Measurements from ENCODE around the gene TMEM154. TPM values are rescaled to one million over a fixed set of nuclear protein-coding genes. Genes with fewer than 3 reads are reported as not detected.
A peak's percentile ranks its signal among the peaks of the same experiment; 100 is the strongest.

TMEM154 gene
- total RNA-seq, 2 experiments from 2014 or later: 13.6 to 16.7 TPM

GRCh38 chr4:152591396-152591795 is 88.4 kb downstream of the TMEM154 start:
- intact Hi-C loops (cut with DNase I, micrococcal nuclease): no loop called here
- Histone ChIP-seq H3K4me1 (ENCODE audit: insufficient read depth, low read length) (peaks cover 8% of the 10 kb centered on the region), H3K9me3 (ENCODE audit: control insufficient read depth in 1 of 2, insufficient read depth in 1 of 2, low read length in 2 of 2) (peaks cover 0 to 5% of the 10 kb centered on the region in 2 experiments), H3K36me3 (ENCODE audit: insufficient read depth, low read length) (no peaks in the 10 kb centered on the region), H3K4me3 (ENCODE audit: low read length) (no peak overlapping the region), H3K27ac (ENCODE audit: low read depth in 1 of 2, low read length in 2 of 2) (no peak overlapping the region), H3K27me3 (ENCODE audit: control insufficient read depth in 1 of 2, insufficient read depth in 2 of 2, low read length in 2 of 2) (no peaks in the 10 kb centered on the region)
- POLR2A ChIA-PET: interaction anchor here (1.0 kb wide), 1 partner anchor 55 kb away, joined by 3 read pairs; no protein-coding TSS in a partner anchor
- peaks cover 6% of the 10 kb centered on the region for H3K9me3 Mint-ChIP-seq
- no peaks in the 10 kb centered on the region for H3K36me3 Mint-ChIP-seq (ENCODE audit: low read depth)
- peaks cover 15% of the 10 kb centered on the region for H3K27me3 Mint-ChIP-seq
- peak overlapping the region; percentile 71 for H3K4me3 Mint-ChIP-seq
- peaks cover 13% of the 10 kb centered on the region for H3K4me1 Mint-ChIP-seq (ENCODE audit: low read depth)
- CTCF ChIA-PET: no interaction called here
- TF ChIP-seq, protein P1, sequence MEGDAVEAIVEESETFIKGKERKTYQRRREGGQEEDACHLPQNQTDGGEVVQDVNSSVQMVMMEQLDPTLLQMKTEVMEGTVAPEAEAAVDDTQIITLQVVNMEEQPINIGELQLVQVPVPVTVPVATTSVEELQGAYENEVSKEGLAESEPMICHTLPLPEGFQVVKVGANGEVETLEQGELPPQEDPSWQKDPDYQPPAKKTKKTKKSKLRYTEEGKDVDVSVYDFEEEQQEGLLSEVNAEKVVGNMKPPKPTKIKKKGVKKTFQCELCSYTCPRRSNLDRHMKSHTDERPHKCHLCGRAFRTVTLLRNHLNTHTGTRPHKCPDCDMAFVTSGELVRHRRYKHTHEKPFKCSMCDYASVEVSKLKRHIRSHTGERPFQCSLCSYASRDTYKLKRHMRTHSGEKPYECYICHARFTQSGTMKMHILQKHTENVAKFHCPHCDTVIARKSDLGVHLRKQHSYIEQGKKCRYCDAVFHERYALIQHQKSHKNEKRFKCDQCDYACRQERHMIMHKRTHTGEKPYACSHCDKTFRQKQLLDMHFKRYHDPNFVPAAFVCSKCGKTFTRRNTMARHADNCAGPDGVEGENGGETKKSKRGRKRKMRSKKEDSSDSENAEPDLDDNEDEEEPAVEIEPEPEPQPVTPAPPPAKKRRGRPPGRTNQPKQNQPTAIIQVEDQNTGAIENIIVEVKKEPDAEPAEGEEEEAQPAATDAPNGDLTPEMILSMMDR (IDR thresholded peaks at IDR 0.05): no peak
- no peak overlapping the region for H3K27ac Mint-ChIP-seq
- DNase-seq (peak in 12 of 14 experiments; percentile 13 to 44 (median 24)), ATAC-seq (ENCODE audit: poor library complexity) (peak; percentile 80)

DNA sequence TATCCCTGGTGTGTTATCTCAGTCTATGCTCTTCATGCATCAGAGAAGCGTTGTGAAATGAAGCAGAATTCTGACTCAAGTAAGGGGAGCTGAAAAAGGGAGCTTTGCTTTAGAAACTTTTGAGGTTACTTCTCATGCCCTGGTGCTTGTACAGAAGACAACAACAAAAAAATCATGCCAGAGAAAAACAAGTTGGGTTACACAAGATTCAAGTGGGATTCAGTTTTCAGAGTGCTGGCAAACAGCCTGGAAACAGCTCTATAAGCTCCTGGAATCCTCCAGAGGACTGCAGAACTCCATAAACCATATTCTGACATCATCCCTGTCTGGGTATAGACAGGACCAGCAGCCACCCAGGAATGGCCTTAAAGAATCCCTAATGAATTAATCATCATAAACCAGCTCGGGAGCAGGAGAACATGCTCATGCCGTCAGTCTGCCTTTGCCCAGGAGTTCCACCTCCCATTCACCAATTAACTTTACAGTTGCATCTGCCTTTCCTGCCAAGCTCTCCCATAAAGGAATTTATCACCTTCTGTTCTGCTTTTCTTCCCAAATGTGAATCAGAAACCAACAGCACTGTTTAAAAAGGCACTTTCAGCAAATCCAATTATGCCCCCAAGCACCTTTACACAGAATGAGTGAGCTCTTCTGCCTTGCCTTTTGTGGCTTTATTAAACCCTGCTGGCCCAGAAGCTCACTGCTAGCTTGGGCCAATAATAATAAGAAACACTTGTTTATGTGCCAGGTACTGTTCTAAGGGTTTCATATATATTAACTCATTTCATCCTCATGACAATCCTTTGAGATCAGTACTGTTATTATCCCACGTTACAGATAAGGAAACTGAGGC is 89.4 kb downstream of the TMEM154 start:
- peaks cover 20% of the 10 kb centered on the region for H3K4me1 Mint-ChIP-seq (ENCODE audit: low read depth)
- DNase-seq: no peak
- CTCF ChIA-PET: no interaction called here
- Histone ChIP-seq H3K4me3 (ENCODE audit: low read length) (no peak overlapping the region), H3K27me3 (ENCODE audit: control insufficient read depth in 1 of 2, insufficient read depth in 2 of 2, low read length in 2 of 2) (no peaks in the 10 kb centered on the region), H3K36me3 (ENCODE audit: insufficient read depth, low read length) (no peaks in the 10 kb centered on the region), H3K27ac (ENCODE audit: low read depth in 1 of 2, low read length in 2 of 2) (no peak overlapping the region), H3K4me1 (ENCODE audit: insufficient read depth, low read length) (peaks cover 17% of the 10 kb centered on the region), H3K9me3 (ENCODE audit: control insufficient read depth in 1 of 2, insufficient read depth in 1 of 2, low read length in 2 of 2) (peaks cover 0 to 5% of the 10 kb centered on the region in 2 experiments)
- intact Hi-C loops (cut with DNase I, micrococcal nuclease): no loop called here
- no peak overlapping the region for H3K4me3 Mint-ChIP-seq
- peaks cover 15% of the 10 kb centered on the region for H3K27me3 Mint-ChIP-seq
- no peaks in the 10 kb centered on the region for H3K36me3 Mint-ChIP-seq (ENCODE audit: low read depth)
- TF ChIP-seq, protein P1 (IDR thresholded peaks at IDR 0.05): no peak
- no peak for ATAC-seq (ENCODE audit: poor library complexity)
- peaks cover 6% of the 10 kb centered on the region for H3K9me3 Mint-ChIP-seq
- H3K27ac Mint-ChIP-seq: no peak overlapping the region
- POLR2A ChIA-PET: interaction anchor here (1.0 to 1.2 kb wide), 2 partner anchors 12 to 54 kb away, joined by 3 to 5 read pairs; no protein-coding TSS in a partner anchor

GRCh38 chr4:152588869-152589268 is 90.9 kb downstream of the TMEM154 start:
- Mint-ChIP-seq H3K27me3 (peaks cover 15% of the 10 kb centered on the region), H3K4me3 (no peak overlapping the region), H3K27ac (no peak overlapping the region), H3K4me1 (ENCODE audit: low read depth) (peaks cover 31% of the 10 kb centered on the region), H3K36me3 (ENCODE audit: low read depth) (no peaks in the 10 kb centered on the region), H3K9me3 (peaks cover 6% of the 10 kb centered on the region)
- DNase-seq: no peak
- peaks cover 25% of the 10 kb centered on the region for H3K4me1 ChIP-seq (ENCODE audit: insufficient read depth, low read length)
- H3K27me3 ChIP-seq (ENCODE audit: control insufficient read depth in 1 of 2, insufficient read depth in 2 of 2, low read length in 2 of 2): no peaks in the 10 kb centered on the region
- no peak for ATAC-seq (ENCODE audit: poor library complexity)
- no peak overlapping the region for H3K27ac ChIP-seq (ENCODE audit: low read depth in 1 of 2, low read length in 2 of 2)
- CTCF ChIA-PET: interaction anchor here (0.7 to 1.3 kb wide), 2 partner anchors 9 to 88 kb away, joined by 3 to 5 read pairs; no protein-coding TSS in a partner anchor
- POLR2A ChIA-PET: interaction anchor here (2.6 kb wide), 1 partner anchor 35 kb away, joined by 8 read pairs; no protein-coding TSS in a partner anchor
- no peak overlapping the region for H3K4me3 ChIP-seq (ENCODE audit: low read length)
- intact Hi-C loops (cut with DNase I, micrococcal nuclease): loop anchor here (5.0 kb wide), 1 partner anchor 52 kb away; the partner anchor contains the start of gene FBXW7 (in 2 of the 2)
- TF ChIP-seq, protein P1 (IDR thresholded peaks at IDR 0.05): no peak
- peaks cover 0 to 5% of the 10 kb centered on the region in 2 experiments for H3K9me3 ChIP-seq (ENCODE audit: control insufficient read depth in 1 of 2, insufficient read depth in 1 of 2, low read length in 2 of 2)
- H3K36me3 ChIP-seq (ENCODE audit: insufficient read depth, low read length): no peaks in the 10 kb centered on the region
